Chondrocyte (in vitro differentiated cells): ENCODE results near the gene SNRPD1. TPM values are rescaled to one million over a fixed set of nuclear protein-coding genes. Genes with fewer than 3 reads are reported as not detected.

Experiments
- DNase-seq: peaks from one replicate; pipeline ENCODE4 v3.0.0; 2021; ENCODE audit warnings: mixed read lengths, low spot score
- H3K27ac Mint-ChIP-seq: one replicate; pipeline ENCODE4 v1.8.0; 2021; ENCODE audit warnings: mild to moderate bottlenecking, moderate library complexity, mixed read lengths; ENCODE audit not compliant: unreplicated experiment
- H3K27me3 Mint-ChIP-seq: 2 replicates; pipeline ENCODE4 v1.8.0; 2021; ENCODE audit warnings: low read depth, mixed read lengths
- H3K36me3 Mint-ChIP-seq: 2 replicates; pipeline ENCODE4 v1.8.0; 2021; ENCODE audit warnings: low read depth, mixed read lengths
- H3K4me1 Mint-ChIP-seq: 2 replicates; pipeline ENCODE4 v1.8.0; 2021; ENCODE audit warnings: low read depth, mild to moderate bottlenecking, mixed read lengths
- H3K4me3 Mint-ChIP-seq: one replicate; pipeline ENCODE4 v1.8.0; 2021; ENCODE audit warnings: mild to moderate bottlenecking, moderate library complexity, mixed read lengths; ENCODE audit not compliant: unreplicated experiment
- H3K9me3 Mint-ChIP-seq: 2 replicates; pipeline ENCODE4 v1.8.0; 2021; ENCODE audit warnings: low read depth, mixed read lengths
- CTCF ChIP-seq: fragments of 200-600 bp; sonication (generic); IDR thresholded peaks from 2 replicates; pipeline ENCODE4 v1.5.0; 2021; ENCODE audit warnings: antibody characterized with exemption, mild to moderate bottlenecking, moderate library complexity
- microRNA-seq: library from miRNA; unstranded; fragments of <30 nt; microRNA quantifications from one replicate; pipeline ENCODE4 v1.2.0, GENCODE V29; 2020; ENCODE audit warnings: borderline number of aligned reads
- total RNA-seq: library from RNA; stranded (reverse); gene quantifications from 3 replicates; pipeline ENCODE4 v1.2.1, GENCODE V29; 2021

Gene SNRPD1
- total RNA-seq, 1 donor from 2014 or later, result 33.7 TPM

- Mint-ChIP-seq H3K36me3 (no peaks in the 10 kb centered on the region), H3K9me3 (no peaks in the 10 kb centered on the region), H3K4me3 (no peak overlapping the region), H3K4me1 (no peaks in the 10 kb centered on the region), H3K27ac (no peak overlapping the region), H3K27me3 (no peaks in the 10 kb centered on the region)
- TF ChIP-seq CTCF, result no peak
- DNase-seq, result no peak
These were observed 66.7 kb downstream of the SNRPD1 start for GRCh38 chr18:21678859-21679258.

GRCh38 chr18:21680161-21680560, 68.0 kb downstream of the SNRPD1 start:
- H3K27me3 Mint-ChIP-seq, result no peaks in the 10 kb centered on the region
- no peaks in the 10 kb centered on the region for H3K4me1 Mint-ChIP-seq
- no peak for DNase-seq
- no peaks in the 10 kb centered on the region for H3K9me3 Mint-ChIP-seq
- TF ChIP-seq CTCF, result no peak
- no peaks in the 10 kb centered on the region for H3K36me3 Mint-ChIP-seq
- no peak overlapping the region for H3K27ac Mint-ChIP-seq
- H3K4me3 Mint-ChIP-seq, result no peak overlapping the region

DNA sequence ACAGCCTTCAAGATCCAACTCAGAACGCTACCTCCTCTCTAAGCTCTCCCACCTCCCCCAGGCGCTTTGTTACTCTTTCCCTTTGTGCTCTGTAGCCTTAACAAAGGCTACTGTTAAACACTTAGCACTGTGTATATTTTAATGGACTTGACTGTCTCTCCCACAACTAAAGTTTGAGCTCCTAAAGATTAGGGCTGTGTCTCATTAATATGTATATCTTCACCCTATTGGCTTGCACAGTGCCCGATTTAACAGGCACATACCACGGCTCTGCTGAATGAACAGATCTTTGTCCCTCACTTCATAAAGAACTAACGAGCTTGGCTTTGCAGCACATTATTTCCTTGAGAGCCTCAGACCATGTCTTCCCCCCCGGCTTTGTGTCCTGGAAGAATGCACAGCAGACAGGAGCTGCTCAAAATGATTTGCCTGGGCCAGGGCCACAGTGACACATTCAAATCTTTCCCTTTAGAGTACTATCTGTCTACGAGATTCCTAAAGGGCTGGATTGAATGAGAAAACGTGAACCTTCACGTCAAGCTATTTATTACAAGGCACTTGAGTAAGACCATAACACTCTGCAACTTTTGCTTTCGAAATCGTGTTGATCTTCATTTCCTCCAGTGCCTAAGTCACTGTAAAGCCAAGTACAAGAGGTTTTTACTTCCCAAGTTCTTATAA, 70.4 kb downstream of the SNRPD1 start:
- no peak overlapping the region for H3K27ac Mint-ChIP-seq
- no peak overlapping the region for H3K4me3 Mint-ChIP-seq
- no peaks in the 10 kb centered on the region for H3K4me1 Mint-ChIP-seq
- no peaks in the 10 kb centered on the region for H3K36me3 Mint-ChIP-seq
- no peaks in the 10 kb centered on the region for H3K27me3 Mint-ChIP-seq
- no peak for TF ChIP-seq CTCF
- H3K9me3 Mint-ChIP-seq, result no peaks in the 10 kb centered on the region
- no peak for DNase-seq

Small RNA genes within 50 kb of the gene (microRNA-seq; reads per million reads assigned to microRNA genes)
- gene MIR320C1, result not detected

Other genes with a start within 250 kb of the SNRPD1 start
- 11.6 to 15.2 TPM (median 12.0 TPM) in 3 replicates for gene ESCO1, start 11.6 kb upstream of the SNRPD1 start, total RNA-seq
- gene ABHD3, start 92.5 kb downstream of the SNRPD1 start, total RNA-seq, result 3.7 to 6.8 TPM (median 4.3 TPM) in 3 replicates
- 68.0 to 75.4 TPM (median 70.2 TPM) in 3 replicates for gene MIB1, start 128.5 kb downstream of the SNRPD1 start, total RNA-seq